Measurements from ENCODE around the gene CDH22. TPM values are rescaled to one million over a fixed set of nuclear protein-coding genes. Genes with fewer than 3 reads are reported as not detected.

Gene CDH22
- total and polyA plus RNA-seq, 2 donors from 2014 or later: 0.19 to 1.6 TPM

GRCh38 chr20:46306743-46307138, 1.6 kb downstream of the CDH22 start:
- Histone ChIP-seq H3K9ac (ENCODE audit: low read length in 3 of 3) (no peak overlapping the region), H3K36me3 (ENCODE audit: control insufficient read depth in 2 of 3, insufficient read depth in 3 of 3, low read length in 3 of 3) (no peaks in the 10 kb centered on the region), H3K27ac (ENCODE audit: low read depth in 2 of 2, low read length in 2 of 2) (no peak overlapping the region), H3K4me3 (ENCODE audit: low read length in 3 of 3) (no peak overlapping the region), H3K27me3 (ENCODE audit: control insufficient read depth, insufficient read depth, low read length) (peaks cover 49% of the 10 kb centered on the region), H3K4me1 (ENCODE audit: control insufficient read depth in 2 of 3, insufficient read depth in 2 of 3, low read depth in 1 of 3, low read length in 3 of 3) (peaks cover 0 to 6% (median 0%) of the 10 kb centered on the region in 3 donors), H3K9me3 (ENCODE audit: control insufficient read depth in 2 of 3, insufficient read depth in 1 of 3, low read length in 3 of 3) (no peaks in the 10 kb centered on the region)
- intact Hi-C loops (cut with DNase I): no loop called here
- TF ChIP-seq CTCF (IDR thresholded peaks at IDR 0.05; ENCODE audit: borderline replicate concordance, extremely low read depth, insufficient read depth): no peak
- DNase-seq (no peak), FAIRE-seq (no peak)

DNA sequence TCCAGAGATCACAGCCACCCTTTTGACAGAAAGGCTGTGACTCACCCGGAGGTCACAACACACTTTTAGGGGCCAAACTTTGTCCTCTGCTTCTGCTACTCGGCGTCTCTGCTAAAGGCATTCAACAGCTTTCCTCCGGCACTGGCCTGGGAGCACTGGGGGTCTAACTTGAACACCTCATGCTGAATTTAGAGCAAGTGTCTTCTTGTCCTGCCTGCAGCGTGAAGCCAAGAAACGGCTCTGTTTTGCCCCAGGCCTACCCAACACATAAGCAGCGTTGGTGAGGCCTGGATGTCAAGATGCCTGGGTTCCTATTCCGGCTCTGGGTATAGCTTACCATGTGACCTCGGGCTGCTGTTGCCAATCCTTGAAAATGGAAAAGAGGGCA, 2.3 kb downstream of the CDH22 start:
- no peak for TF ChIP-seq CTCF (IDR thresholded peaks at IDR 0.05; ENCODE audit: borderline replicate concordance, extremely low read depth, insufficient read depth)
- intact Hi-C loops (cut with DNase I): no loop called here

GRCh38 chr20:46305331-46305972, 2.8 kb downstream of the CDH22 start:
- Histone ChIP-seq H3K27ac (ENCODE audit: low read depth in 2 of 2, low read length in 2 of 2) (no peak overlapping the region), H3K9me3 (ENCODE audit: control insufficient read depth in 2 of 3, insufficient read depth in 1 of 3, low read length in 3 of 3) (no peaks in the 10 kb centered on the region), H3K9ac (ENCODE audit: low read length in 3 of 3) (no peak overlapping the region), H3K4me3 (ENCODE audit: low read length in 3 of 3) (no peak overlapping the region), H3K4me1 (ENCODE audit: control insufficient read depth in 2 of 3, insufficient read depth in 2 of 3, low read depth in 1 of 3, low read length in 3 of 3) (peaks cover 0 to 6% (median 0%) of the 10 kb centered on the region in 3 donors), H3K36me3 (ENCODE audit: control insufficient read depth in 2 of 3, insufficient read depth in 3 of 3, low read length in 3 of 3) (no peaks in the 10 kb centered on the region), H3K27me3 (ENCODE audit: control insufficient read depth, insufficient read depth, low read length) (peaks cover 37% of the 10 kb centered on the region)
- intact Hi-C loops (cut with DNase I): no loop called here
- TF ChIP-seq CTCF (IDR thresholded peaks at IDR 0.05; ENCODE audit: borderline replicate concordance, extremely low read depth, insufficient read depth): no peak
- FAIRE-seq: no peak
- DNase-seq: no peak

More for the DNA sequence above, 2.3 kb downstream of the CDH22 start:
- no peak overlapping the region for H3K4me3 ChIP-seq (ENCODE audit: low read length in 3 of 3)
- DNase-seq (no peak), FAIRE-seq (no peak)
- H3K27ac ChIP-seq (ENCODE audit: low read depth in 2 of 2, low read length in 2 of 2): no peak overlapping the region
- no peaks in the 10 kb centered on the region for H3K36me3 ChIP-seq (ENCODE audit: control insufficient read depth in 2 of 3, insufficient read depth in 3 of 3, low read length in 3 of 3)
- peaks cover 0 to 6% (median 0%) of the 10 kb centered on the region in 3 donors for H3K4me1 ChIP-seq (ENCODE audit: control insufficient read depth in 2 of 3, insufficient read depth in 2 of 3, low read depth in 1 of 3, low read length in 3 of 3)
- no peak overlapping the region for H3K9ac ChIP-seq (ENCODE audit: low read length in 3 of 3)
- peaks cover 42% of the 10 kb centered on the region for H3K27me3 ChIP-seq (ENCODE audit: control insufficient read depth, insufficient read depth, low read length)
- H3K9me3 ChIP-seq (ENCODE audit: control insufficient read depth in 2 of 3, insufficient read depth in 1 of 3, low read length in 3 of 3): no peaks in the 10 kb centered on the region

DNA sequence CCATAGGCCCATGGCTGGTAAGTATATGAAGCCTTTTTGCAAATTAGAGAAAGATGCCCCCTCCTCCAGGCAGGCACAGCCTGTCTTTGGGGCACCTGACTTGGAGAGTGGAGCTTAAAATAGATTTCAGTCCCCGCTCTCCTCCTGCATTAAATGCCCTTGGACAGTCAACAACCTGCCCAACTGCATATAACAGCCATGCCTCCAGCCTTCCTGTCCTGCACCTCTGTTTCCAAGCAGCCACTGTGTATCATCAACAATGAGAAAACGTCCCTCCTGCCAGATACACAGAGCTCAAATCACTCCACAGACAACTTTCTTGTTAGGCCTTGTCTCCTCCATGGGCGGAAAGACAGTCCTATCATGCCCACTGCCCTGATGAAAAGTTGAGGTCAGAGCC, 3.4 kb downstream of the CDH22 start:
- no peak for TF ChIP-seq CTCF (IDR thresholded peaks at IDR 0.05; ENCODE audit: borderline replicate concordance, extremely low read depth, insufficient read depth)
- H3K27ac ChIP-seq (ENCODE audit: low read depth in 2 of 2, low read length in 2 of 2): no peak overlapping the region
- H3K9ac ChIP-seq (ENCODE audit: low read length in 3 of 3): no peak overlapping the region
- H3K4me1 ChIP-seq (ENCODE audit: control insufficient read depth in 2 of 3, insufficient read depth in 2 of 3, low read depth in 1 of 3, low read length in 3 of 3): peaks cover 0 to 6% (median 0%) of the 10 kb centered on the region in 3 donors
- H3K36me3 ChIP-seq (ENCODE audit: control insufficient read depth in 2 of 3, insufficient read depth in 3 of 3, low read length in 3 of 3): no peaks in the 10 kb centered on the region
- no peak overlapping the region for H3K4me3 ChIP-seq (ENCODE audit: low read length in 3 of 3)
- no peaks in the 10 kb centered on the region for H3K9me3 ChIP-seq (ENCODE audit: control insufficient read depth in 2 of 3, insufficient read depth in 1 of 3, low read length in 3 of 3)
- H3K27me3 ChIP-seq (ENCODE audit: control insufficient read depth, insufficient read depth, low read length): peaks cover 31% of the 10 kb centered on the region
- no peak for DNase-seq
- no peak for FAIRE-seq
- intact Hi-C loops (cut with DNase I): no loop called here
